HG03103 (cell line): ENCODE measurements around the gene RIMKLB.
"Not testable (repeated sequence)": the region's sequence is repeated elsewhere in the genome, so short reads cannot be mapped to it uniquely, and the experiment has no call there.

ENCODE experiments used
- ATAC-seq: cut with Tn5 transposase; IDR thresholded peaks from one replicate; pipeline ENCODE4 v1.9.1; 2021; ENCODE audit warnings: low read depth; ENCODE audit not compliant: unreplicated experiment

The RIMKLB gene

DNA sequence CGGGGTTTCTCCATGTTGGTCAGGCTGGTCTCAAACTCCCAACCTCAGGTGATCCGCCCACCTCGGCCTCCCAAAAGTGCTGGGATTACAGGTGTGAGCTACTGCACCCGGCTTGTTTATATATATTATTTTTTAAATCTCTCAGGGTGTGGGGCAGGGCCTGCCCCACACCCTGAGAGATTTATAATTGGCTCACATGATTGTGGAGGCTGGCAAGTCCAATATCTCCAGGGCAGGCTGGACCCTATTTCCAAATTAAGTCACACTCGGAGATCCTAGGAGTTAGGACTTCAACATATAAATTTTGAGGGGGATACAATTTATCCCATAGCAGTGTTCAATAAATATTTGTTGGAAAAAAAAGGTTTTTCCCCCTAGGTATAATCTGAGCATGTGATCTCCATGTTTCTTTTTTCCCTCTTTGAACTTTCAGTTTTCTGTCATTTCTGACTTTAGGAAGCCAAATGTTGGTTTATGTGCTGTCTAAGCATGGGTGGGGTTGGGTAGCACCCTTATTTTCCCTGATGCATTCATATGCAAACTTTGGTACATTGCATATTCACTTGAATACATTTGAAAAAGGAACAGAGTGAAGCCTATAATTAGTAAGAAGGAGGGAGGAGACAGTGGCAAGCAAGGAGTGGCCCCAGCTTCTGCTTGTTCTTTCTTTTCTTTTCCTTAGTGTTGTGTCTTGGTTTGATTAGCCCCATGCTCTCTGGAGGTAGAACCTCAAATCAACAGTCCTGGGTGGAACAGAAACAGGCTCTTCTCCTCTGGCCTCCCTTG lies 116.0 kb downstream of the RIMKLB start:
- ATAC-seq = no peak

DNA sequence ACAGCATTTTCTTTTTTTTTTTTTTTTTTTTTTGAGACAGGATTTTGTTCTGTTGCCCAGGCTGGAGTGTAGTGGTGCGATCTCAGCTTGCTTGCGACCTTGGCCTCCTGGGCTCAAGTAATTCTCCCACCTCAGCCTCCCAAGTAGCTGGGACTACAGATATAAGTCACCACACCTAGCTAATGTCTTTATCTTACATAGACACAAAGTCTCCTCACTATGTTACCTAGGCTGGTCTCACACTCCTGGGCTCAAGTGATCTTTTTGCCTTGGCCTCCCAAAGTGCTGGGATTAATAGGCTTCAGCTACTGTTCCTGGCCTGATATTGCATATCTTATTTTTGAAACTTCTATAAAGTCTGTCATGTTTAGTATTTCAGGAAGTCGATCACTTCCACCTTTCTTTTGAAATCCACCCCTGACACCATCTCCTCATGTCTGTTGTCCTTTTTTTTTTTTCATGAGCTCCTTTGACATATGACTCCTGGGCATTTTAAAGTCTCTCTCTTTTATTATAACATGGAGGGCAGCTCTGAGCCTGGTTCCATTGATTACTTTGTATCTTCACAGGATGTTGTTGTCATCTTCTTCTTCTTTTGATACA lies 118.8 kb downstream of the RIMKLB start:
- ATAC-seq = no peak

DNA sequence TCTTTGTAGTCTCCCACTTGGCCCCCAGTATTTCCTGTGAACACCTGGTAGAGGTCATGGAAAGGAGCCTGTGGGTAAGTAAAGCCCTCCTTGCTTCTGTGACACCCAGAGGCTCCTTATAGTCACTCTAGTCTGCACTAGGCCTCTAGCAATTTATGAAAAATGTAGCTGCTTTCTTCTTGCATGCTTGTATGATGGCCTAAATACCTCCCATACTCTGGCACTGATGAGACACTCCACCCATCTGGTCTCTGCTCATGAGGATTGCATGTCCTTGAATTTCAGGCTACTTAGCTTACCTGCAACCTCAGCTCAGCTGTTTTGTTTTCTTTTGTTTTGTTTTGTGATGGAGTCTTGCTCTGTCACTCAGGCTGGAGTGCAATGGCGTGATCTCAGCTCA lies 120.1 kb downstream of the RIMKLB start:
- ATAC-seq = no peak

DNA sequence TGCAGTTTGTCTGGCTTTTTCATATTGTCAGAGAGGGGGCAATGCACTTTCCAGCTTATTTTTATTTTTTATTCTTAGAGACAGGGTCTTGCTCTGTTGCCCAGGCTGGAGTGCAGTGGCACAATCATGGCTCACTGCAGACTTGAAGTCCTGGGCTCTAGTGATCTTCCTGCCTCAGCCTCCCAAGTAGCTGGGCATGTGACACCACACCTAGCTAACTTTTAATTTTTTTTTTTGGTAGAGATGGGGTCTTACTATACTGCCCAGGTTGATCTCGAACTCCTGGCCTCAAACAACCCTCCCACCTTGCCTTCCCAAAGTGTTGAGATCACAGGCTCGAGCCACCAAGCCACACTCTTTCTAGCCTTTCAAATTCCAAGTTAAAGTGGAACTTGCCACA lies 120.7 kb downstream of the RIMKLB start:
- no peak for ATAC-seq

DNA sequence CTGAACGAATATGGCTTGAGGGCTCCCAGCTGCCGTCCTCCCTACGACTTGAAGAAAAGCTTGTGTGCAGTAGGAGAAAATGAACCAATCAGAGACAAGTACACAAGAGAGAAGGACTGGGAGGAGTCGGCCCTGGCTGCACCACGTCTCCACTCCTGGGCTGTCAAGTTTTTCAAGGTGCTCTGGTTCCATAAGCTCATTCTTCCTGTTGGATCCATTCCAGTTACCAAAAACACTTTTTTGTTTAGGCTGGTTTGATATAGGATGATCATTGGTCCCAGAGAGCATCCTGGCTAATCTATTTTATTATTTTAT lies 121.8 kb downstream of the RIMKLB start:
- ATAC-seq = no peak

DNA sequence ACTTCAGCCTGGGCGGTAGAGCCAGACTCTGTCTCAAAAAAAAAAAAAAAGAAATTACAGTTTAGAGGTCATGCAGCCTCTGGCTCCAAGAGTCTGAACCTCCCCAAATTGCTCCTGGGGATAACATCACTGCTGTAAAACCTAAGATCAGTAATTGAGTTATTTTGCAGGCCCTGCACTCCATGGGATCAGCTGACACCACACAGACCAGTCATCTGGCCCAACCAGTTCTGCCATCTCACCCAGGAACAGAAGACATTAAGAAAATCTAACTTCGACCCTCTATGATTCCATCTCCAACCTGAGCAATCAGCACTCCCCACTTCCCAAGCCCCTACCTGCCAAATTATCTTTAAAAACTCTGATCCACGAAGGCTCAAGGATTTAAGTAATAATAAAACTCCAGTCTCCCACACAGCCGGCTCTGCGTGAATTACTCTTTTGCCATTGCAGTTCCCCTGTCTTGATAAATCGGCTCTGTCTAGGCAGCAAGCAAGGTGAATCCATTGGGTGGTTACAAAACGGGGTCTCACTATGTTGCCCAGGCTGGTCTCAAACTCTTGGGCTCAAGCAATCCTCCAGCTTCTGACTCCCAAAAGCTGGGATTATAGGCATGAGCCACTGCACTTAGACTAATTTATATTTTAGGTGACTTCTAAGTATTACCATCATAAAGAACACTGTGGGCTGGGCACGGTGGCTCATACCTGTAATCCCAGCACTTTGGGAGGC lies 123.1 kb downstream of the RIMKLB start:
- ATAC-seq = not testable (repeated sequence)

DNA sequence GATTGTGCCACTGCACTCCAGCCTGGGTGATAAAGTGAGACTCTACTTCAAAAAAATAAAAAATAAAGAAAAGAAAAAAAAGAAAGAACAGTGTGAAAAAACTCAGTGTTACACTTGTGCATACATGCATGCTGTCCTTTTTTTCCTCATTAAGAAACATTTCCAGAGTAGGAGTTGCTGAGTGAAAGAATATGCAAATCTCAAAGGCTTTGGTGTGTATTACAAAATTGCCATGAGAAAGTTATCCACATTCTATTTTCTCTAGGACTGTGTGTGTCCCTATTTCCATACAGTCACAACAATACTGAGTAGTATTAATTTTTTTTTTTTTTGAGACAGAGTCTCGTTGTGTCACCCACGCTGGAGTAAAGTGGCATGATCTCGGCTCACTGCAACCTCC lies 123.8 kb downstream of the RIMKLB start:
- no peak for ATAC-seq

DNA sequence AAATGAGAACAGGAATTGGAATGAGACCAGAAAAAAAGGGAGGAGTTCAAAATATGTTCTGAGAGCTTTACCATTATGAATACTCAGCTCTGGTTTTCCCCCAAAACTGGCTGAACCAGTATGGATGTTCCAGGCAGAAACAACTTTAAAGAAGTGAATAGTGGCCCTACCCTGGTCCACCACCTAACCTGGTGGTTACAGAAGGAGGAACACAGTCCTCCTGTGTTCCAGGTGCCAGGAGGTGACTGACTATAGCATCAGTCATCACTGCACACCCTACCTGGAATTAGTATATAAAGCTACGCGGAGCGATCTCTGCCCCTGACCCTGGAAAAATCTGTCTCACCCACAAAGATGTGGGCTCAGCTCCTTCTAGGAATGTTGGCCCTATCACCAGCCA lies 124.5 kb downstream of the RIMKLB start, which contains the start of gene A2ML1:
A2ML1 (plus strand) TSS at position 324 of the 400 bp plus-strand sequence; CDS start at position 355, 31 bp downstream.
- no peak for ATAC-seq

DNA sequence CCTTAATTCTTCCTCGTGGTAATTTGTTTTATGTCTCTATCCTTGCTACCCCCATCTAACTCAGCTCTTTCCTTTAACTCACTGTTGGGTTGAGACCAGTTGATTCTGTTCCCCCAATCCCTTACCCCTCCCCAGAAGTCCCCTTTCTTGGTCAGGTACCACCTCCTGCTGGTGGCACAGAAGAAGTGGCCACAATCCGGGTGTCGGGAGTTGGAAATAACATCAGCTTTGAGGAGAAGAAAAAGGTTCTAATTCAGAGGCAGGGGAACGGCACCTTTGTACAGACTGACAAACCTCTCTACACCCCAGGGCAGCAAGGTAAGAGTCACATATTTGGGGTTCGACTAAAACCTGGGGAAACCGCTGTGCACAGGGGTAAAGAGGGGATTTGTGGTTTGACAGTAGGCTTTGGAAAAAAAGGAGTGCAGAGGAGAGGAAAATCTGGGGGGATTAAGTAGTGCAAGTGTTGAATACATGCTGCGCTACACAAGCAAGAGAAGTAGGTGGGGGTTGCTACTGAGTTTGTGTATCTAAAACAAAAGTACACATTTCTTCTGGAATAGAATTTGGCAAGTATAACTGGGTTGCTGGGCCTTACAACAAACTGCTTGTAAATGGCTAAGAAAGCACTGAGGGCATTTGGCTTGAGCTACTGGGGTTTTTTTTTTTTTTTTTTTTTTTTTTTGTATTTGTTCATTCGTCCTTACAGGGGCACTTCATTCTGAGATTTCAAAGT lies 125.9 kb downstream of the RIMKLB start:
- no peak for ATAC-seq

DNA sequence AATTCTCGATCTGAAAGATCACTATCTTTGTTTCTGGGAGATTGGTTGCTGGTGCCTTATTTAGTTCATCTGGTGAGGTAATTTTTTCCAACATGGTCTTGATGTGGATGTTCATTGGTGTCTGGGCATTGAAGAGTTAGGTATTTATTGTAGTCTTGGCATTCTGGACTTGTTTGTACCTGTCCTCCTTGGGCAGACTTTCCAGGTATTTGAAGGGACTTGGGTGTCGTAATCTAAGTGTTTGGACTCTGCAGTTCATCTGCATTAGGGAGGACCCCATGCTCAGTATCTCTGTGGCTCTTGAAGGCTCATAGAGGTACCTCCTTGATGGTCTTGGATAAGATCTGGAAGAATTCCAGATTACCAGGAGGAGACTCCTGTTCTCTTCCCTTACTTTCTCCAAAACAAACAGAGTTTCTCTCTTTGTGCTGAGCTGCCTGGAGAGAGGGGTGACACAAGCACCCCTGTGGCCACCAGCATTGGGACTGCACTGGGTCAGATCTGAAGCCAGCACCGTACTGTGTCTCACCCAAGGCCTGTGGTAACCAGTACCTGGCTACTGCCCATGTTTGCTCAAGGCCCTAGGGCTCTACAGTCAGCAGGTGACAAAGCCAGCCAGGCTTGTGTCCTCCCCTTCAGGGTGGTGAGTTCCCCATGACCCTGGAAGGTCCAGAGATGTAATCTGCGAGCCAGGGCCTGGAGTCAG lies 129.9 kb downstream of the RIMKLB start:
- ATAC-seq = no peak

DNA sequence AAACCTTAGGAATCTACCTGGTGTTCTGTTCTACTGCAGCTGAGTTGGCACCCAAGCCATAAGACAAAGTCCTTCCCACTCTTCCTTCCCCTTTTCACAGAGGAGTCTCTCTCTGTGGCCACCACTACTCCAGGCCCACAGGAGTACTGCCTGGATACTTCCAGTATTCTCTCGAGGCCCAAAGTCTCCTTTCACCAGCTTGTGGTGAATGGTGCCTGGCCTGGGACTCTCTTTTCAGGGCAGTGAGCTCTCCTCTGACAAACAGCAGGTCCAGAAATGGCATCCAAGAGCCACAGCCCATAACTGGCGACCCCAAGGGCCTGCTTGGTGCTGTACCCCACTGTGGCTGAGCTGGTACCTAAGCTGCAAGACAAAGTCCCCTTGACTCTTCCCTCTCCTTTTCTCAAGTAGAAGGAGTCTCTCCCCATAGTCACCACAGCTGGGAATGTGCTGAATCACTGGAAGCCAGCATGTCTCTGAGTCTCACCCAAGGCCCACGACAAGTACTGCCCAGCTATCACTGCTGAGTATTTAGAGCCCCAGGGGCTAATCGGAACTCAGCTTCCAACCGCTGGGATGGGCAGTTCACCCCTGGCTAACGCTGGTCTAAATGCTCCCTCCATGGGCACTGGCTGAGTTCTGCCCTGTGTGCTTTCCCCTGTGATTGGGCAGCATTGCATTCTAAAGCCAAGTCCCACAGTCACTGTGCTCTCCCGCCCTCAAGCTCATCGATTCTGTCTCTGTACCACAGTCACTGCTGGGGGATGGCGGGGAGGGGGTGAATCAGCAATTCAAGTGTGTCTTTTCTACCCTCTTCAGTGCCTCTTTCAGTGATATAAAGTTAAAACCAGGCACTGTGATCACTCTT lies 130.7 kb downstream of the RIMKLB start:
- ATAC-seq = no peak

DNA sequence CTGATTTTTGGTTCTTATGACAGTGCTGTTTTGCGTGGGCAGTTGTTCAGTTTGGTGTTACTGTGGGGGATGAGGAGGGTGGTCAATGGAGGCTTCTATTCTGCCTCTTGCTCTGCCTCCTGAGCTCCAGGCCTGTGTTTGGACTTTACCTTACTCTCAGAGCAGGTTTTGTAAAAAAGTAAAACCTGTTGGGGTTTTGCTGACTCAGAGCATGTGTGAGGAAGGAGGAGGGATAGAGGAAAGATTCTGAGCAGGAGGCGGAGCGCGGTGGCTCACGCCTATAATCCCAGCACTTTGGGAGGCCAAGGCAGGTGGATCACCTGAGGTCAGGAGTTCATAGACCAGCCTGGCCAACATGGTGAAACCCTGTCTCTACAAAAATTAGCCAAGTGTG lies 131.3 kb downstream of the RIMKLB start:
- no peak for ATAC-seq

DNA sequence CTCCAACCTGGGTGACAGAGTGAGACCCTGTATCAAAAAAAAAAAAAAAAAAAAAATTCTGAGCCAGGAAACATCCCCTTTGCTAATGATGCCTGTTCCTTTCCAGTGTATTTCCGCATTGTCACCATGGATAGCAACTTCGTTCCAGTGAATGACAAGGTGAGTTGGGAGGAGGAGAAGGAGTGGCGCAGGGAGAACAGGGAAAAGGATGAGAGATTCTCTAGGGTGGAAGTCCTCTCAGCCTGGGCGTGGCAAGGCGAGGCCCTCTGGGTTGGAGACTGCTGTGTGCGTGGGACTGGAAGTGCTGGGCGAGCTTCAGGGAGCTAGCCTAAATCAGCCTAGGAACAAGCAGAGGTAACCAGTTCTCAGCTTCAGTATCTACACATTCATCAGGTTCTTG lies 131.8 kb downstream of the RIMKLB start:
- ATAC-seq = no peak

DNA sequence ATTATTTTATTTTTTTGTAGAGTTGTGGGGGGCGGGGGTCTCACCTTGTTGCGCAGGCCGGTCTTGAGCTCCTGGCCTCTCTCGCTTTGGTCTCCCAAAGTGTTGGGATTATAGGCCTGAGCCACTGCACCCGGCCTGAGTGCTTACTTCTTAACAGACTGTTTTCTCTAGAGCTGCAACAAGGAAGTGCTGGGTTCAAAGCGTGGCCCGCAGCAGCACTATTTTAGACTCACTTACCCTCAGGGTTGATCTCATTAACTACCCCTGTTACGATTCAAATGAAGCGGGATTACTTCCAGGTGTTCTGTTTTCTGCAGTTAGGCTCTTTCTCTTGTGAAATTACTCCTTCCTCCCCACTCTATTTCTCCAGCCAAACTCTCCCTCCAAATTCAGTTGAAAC lies 133.3 kb downstream of the RIMKLB start:
- no peak for ATAC-seq

DNA sequence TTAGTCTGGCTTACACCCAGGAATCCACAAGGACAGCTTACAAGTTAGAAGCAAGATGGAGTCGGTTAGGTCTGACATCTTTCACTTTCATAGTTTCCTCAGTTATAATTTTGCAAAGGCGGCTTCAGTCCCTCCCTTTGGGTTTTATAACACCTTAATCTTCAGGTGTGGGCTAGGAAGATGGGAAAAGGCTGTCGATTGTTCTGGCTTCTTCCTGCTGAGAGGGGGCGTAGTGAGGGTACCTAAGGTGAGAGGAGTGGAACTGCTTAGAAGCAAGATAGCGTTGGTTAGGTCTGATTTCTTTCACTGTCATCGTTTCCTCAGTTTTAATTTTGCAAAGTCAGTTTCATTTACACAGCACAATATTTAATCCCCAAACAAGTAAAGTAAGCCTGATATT lies 134.7 kb downstream of the RIMKLB start:
- ATAC-seq = no peak
